B cell (primary cell): Measurements from ENCODE around the gene DPM1. TPM values are rescaled to one million over a fixed set of nuclear protein-coding genes. Genes with fewer than 3 reads are reported as not detected.

Experiments
- ATAC-seq: fragments of 200-7000 bp; cut with Tn5 transposase; one replicate; pipeline ENCODE4 v1.10.0; 2021; ENCODE audit warnings: low read depth, mild to moderate bottlenecking, moderate number of reproducible peaks, moderate library complexity
- CTCF ChIA-PET: fragments of 350-600 bp; sonication (Branson Sonifier 250); formaldehyde crosslinking; loops from one replicate; lab custom pipeline; 2021; ENCODE audit warnings: antibody characterized with exemption, inconsistent platforms; lab: Charles Lee
- POLR2A ChIA-PET: fragments of 350-600 bp; sonication (Branson Sonifier 250); formaldehyde crosslinking; loops from one replicate; lab custom pipeline; 2021; ENCODE audit warnings: antibody characterized with exemption; lab: Charles Lee
- DNase-seq: peaks from one replicate; pipeline ENCODE4 v3.0.0; 2013
- H2AFZ ChIP-seq: 2 replicates; pipeline ENCODE4 v1.6.1; 2012; ENCODE audit warnings: mild to moderate bottlenecking, low read depth, low read length; ENCODE audit not compliant: insufficient read depth, poor library complexity, severe bottlenecking
- H3K27ac ChIP-seq, 2 donors: 1 replicate in 1 of 2; 2 replicates in 1 of 2; pipeline ENCODE4 v1.5.1; 2012 to 2013; ENCODE audit warnings: low read length in 2 of 2, mild to moderate bottlenecking in 2 of 2, moderate library complexity in 1 of 2
- H3K27me3 ChIP-seq, 4 experiments: fragments of 200-600 bp in 1 of 4; sonication (generic) in 1 of 4; replicated peaks in 1 of 4; 1 replicate in 2 of 4; 2 replicates in 2 of 4; pipeline versions ENCODE4 v1.6.1 to v1.7.0; 2013 to 2016; ENCODE audit warnings: low read length in 3 of 4, mild to moderate bottlenecking in 2 of 4, mixed read lengths in 1 of 4, moderate library complexity in 1 of 4; ENCODE audit not compliant: insufficient read depth in 4 of 4, control insufficient read depth in 3 of 4; ENCODE audit errors: control extremely low read depth in 1 of 4
- H3K36me3 ChIP-seq, 2 experiments: replicated peaks in 1 of 2; 1 replicate in 1 of 2; 2 replicates in 1 of 2; pipeline versions ENCODE4 v1.6.1 to v1.7.1; 2013; ENCODE audit warnings: low read length in 1 of 2; ENCODE audit not compliant: insufficient read depth in 2 of 2, control insufficient read depth in 1 of 2; ENCODE audit errors: control extremely low read depth in 1 of 2, extremely low read depth in 1 of 2
- H3K4me1 ChIP-seq, 2 donors: fragments of 200-600 bp in 1 of 2; sonication (generic) in 1 of 2; 1 replicate in 1 of 2; 2 replicates in 1 of 2; pipeline versions ENCODE4 v1.5.1 to v1.6.1; 2013 to 2017; ENCODE audit warnings: low read length in 2 of 2; ENCODE audit not compliant: control insufficient read depth in 2 of 2, insufficient read depth in 2 of 2
- H3K4me2 ChIP-seq: replicated peaks from 2 replicates; pipeline ENCODE3; 2012; ENCODE audit warnings: mild to moderate bottlenecking, low read depth, low read length; ENCODE audit not compliant: poor library complexity, severe bottlenecking
- H3K4me3 ChIP-seq, 5 experiments: fragments of 200-600 bp in 1 of 5; sonication (generic) in 1 of 5; 1 replicate in 3 of 5; 2 replicates in 2 of 5; pipeline versions ENCODE4 v1.5.1 to v1.7.0; 2011 to 2016; ENCODE audit warnings: low read length in 4 of 5, mild to moderate bottlenecking in 4 of 5, low read depth in 2 of 5, control low read depth in 1 of 5, moderate library complexity in 1 of 5; ENCODE audit not compliant: insufficient read depth in 1 of 5; ENCODE audit errors: control extremely low read depth in 1 of 5, extremely low read depth in 1 of 5
- H3K79me2 ChIP-seq: fragments of 200-600 bp; sonication (generic); one replicate; pipeline ENCODE4 v1.6.0; 2016; ENCODE audit warnings: low read length; ENCODE audit not compliant: control insufficient read depth, insufficient read depth
- H3K9ac ChIP-seq: fragments of 200-600 bp; sonication (generic); 2 replicates; pipeline ENCODE4 v1.6.1; 2017; ENCODE audit warnings: mild to moderate bottlenecking, low read length, moderate library complexity
- H3K9me3 ChIP-seq, 3 donors: one replicate each; pipeline versions ENCODE4 v1.6.1 to v1.7.1; 2013; ENCODE audit warnings: low read length in 2 of 3; ENCODE audit not compliant: control insufficient read depth in 2 of 3, insufficient read depth in 1 of 3; ENCODE audit errors: control extremely low read depth in 1 of 3
- H4K20me1 ChIP-seq: 2 replicates; pipeline ENCODE4 v1.6.0; 2012; ENCODE audit warnings: mild to moderate bottlenecking, low read length; ENCODE audit not compliant: insufficient read depth, control insufficient read depth, poor library complexity, severe bottlenecking
- H3K27ac Mint-ChIP-seq: one replicate; pipeline ENCODE4 v1.8.0; 2021; ENCODE audit warnings: mixed read lengths
- H3K27me3 Mint-ChIP-seq: one replicate; pipeline ENCODE4 v1.8.0; 2021; ENCODE audit warnings: mixed read lengths
- H3K4me1 Mint-ChIP-seq: one replicate; pipeline ENCODE4 v1.8.0; 2021; ENCODE audit warnings: mixed read lengths
- H3K4me3 Mint-ChIP-seq: one replicate; pipeline ENCODE4 v1.8.0; 2021; ENCODE audit warnings: mixed read lengths
- H3K9me3 Mint-ChIP-seq: one replicate; pipeline ENCODE4 v1.8.0; 2022; ENCODE audit warnings: mixed read lengths; ENCODE audit not compliant: insufficient read depth
- CTCF ChIP-seq: fragments of 200-600 bp; IDR thresholded peaks from one replicate; pipeline ENCODE4 v1.8.0; 2022; ENCODE audit warnings: antibody characterized with exemption, mild to moderate bottlenecking
- EZH2 ChIP-seq: IDR thresholded peaks from 2 replicates; pipeline ENCODE4 v1.6.1; 2012; ENCODE audit warnings: borderline replicate concordance, low read depth, mild to moderate bottlenecking, moderate library complexity, low read length; ENCODE audit not compliant: insufficient read depth, poor library complexity, severe bottlenecking
- WGBS: methylation state at CpG from one replicate; pipeline ENCODE4 v1.1.5; 2013; ENCODE audit warnings: missing lambda C conversion rate; ENCODE audit not compliant: insufficient coverage; 5-methylcytosine and 5-hydroxymethylcytosine counted together
- intact Hi-C: fragments of 100-400 bp; cut with micrococcal nuclease; formaldehyde crosslinking; loops from one replicate; pipeline ENCODE4 v1.10.0; 2022
- polyA plus RNA-seq: library from polyadenylated mRNA; depleted of rRNA; stranded (reverse); fragments of >200 nt; gene quantifications from 2 replicates; pipeline ENCODE4 v1.2.3, GENCODE V29; 2012
- total RNA-seq, 2 donors: library from RNA; stranded (reverse); fragments of 120-200 nt in 1 of 2; gene quantifications; 1 replicate in 1 of 2; 2 replicates in 1 of 2; pipeline versions ENCODE4 v1.2.3 to v1.2.4, GENCODE V29; 2013 to 2022

Gene DPM1
- total and polyA plus RNA-seq, 2 donors (not counting 1 experiment from before 2014, with no cell fraction given), result 13.4 to 35.2 TPM

GRCh38 chr20:50975701-50976330, 17.5 kb upstream of the DPM1 start:
- Mint-ChIP-seq H3K9me3 (no peaks in the 10 kb centered on the region), H3K4me3 (no peak overlapping the region), H3K27ac (no peak overlapping the region), H3K27me3 (peaks cover 35% of the 10 kb centered on the region), H3K4me1 (no peaks in the 10 kb centered on the region)
- no peaks in the 10 kb centered on the region for H3K79me2 ChIP-seq
- TF ChIP-seq EZH2 (no peak), CTCF (no peak)
- 95% methylated on average over 10 of the region's 10 CpGs for WGBS
- CTCF ChIA-PET, result no interaction called here
- no peak overlapping the region for H2AFZ ChIP-seq
- H3K4me1 ChIP-seq, result no peaks in the 10 kb centered on the region
- no peaks in the 10 kb centered on the region for H3K9me3 ChIP-seq
- intact Hi-C loops, result no loop called here
- no peak for ATAC-seq
- H3K4me2 ChIP-seq, result no peak overlapping the region
- H3K27ac ChIP-seq, result no peak overlapping the region
- H3K27me3 ChIP-seq, result peaks cover 0 to 15% (median 2%) of the 10 kb centered on the region in 4 experiments
- H4K20me1 ChIP-seq, result no peaks in the 10 kb centered on the region
- POLR2A ChIA-PET, result interaction anchor here (0.6 kb wide), 2 partner anchors 607 to 1040 kb away, joined by 3 to 7 read pairs; no protein-coding TSS in a partner anchor
- DNase-seq, result no peak
- H3K4me3 ChIP-seq, result no peak overlapping the region
- no peak overlapping the region for H3K9ac ChIP-seq
- H3K36me3 ChIP-seq, result no peaks in the 10 kb centered on the region

GRCh38 chr20:50969912-50970311, 11.6 kb upstream of the DPM1 start:
- ChIA-PET CTCF (no interaction called here), POLR2A (no interaction called here)
- H3K9me3 Mint-ChIP-seq, result no peaks in the 10 kb centered on the region
- Histone ChIP-seq H3K36me3 (no peaks in the 10 kb centered on the region), H3K27ac (no peak overlapping the region), H4K20me1 (no peaks in the 10 kb centered on the region), H3K4me1 (no peaks in the 10 kb centered on the region), H3K4me2 (no peak overlapping the region), H3K79me2 (no peaks in the 10 kb centered on the region), H3K9me3 (no peaks in the 10 kb centered on the region), H3K27me3 (peaks cover 0 to 8% (median 2%) of the 10 kb centered on the region in 4 experiments), H2AFZ (no peak overlapping the region), H3K4me3 (no peak overlapping the region), H3K9ac (no peak overlapping the region)
- no peak for ATAC-seq
- intact Hi-C loops, result no loop called here
- no peak overlapping the region for H3K4me3 Mint-ChIP-seq
- no peak overlapping the region for H3K27ac Mint-ChIP-seq
- peaks cover 18% of the 10 kb centered on the region for H3K27me3 Mint-ChIP-seq
- no peaks in the 10 kb centered on the region for H3K4me1 Mint-ChIP-seq
- WGBS, result 95% methylated on average over 7 of the region's 8 CpGs
- DNase-seq, result no peak
- TF ChIP-seq EZH2 (no peak), CTCF (no peak)
